ENCODE measurements around the gene ALDOC.

The ALDOC gene

DNA sequence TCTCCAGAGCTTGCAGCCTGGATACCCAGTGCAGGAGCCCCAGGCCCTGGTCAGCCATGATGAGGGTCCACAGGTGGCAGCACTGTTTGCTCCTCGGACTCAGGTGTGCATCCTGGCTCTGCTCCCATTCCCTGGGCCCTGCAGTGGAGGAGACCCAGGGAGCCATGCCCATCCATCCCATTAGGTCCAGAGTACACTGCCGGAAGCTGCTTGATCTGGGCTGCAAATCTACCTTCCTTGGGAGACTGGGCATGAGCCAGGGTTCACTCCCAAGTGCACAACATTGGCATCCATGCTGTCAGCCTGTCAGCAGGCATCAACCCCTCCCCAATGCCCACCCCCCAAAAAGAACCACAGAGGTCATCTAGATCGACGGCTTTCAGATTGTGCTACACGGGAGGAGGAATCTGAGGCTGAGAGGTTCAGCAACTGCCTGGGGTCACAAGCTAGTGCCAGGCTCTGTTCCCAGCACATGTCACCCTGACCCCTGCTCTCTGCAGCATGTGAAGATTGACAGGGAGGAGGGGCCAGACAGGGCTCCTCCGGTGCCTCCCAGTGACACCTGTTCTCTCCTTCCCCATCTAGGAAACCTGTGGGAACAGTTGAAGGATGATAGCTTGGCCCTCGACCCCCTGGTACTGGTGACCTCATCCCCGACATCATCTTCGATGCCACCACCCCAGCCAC, 40.0 kb downstream of the ALDOC start:
- Histone ChIP-seq H2AK5ac (ENCODE audit: low read length, severe bottlenecking) (no peak overlapping the region), H2BK120ac (ENCODE audit: low read depth, low read length) (no peak overlapping the region), H3K4me2 (ENCODE audit: low read length, poor library complexity, severe bottlenecking) (no peak overlapping the region), H2BK15ac (ENCODE audit: low read depth, poor library complexity, severe bottlenecking) (no peak overlapping the region), H3K18ac (ENCODE audit: low read depth in 1 of 2, low read length in 2 of 2) (no peak overlapping the region), H3K4ac (ENCODE audit: low read depth in 1 of 2, low read length in 2 of 2) (no peak overlapping the region), H3K27ac (ENCODE audit: low read length, poor library complexity, severe bottlenecking) (no peak overlapping the region), H3K79me1 (replicated peaks; ENCODE audit: low read length, poor library complexity, severe bottlenecking) (no peaks in the 10 kb centered on the region), H3K4me3 (ENCODE audit: insufficient read depth in 1 of 2, low read depth in 1 of 2, low read length in 2 of 2) (no peak overlapping the region), H3K23ac (ENCODE audit: low read length in 2 of 2) (peak overlapping the region in 1 of 2 experiments; percentile 17), H3K9ac (ENCODE audit: low read length) (no peak overlapping the region), H2BK12ac (ENCODE audit: low read length in 2 of 2) (no peak overlapping the region), H3K14ac (ENCODE audit: low read length in 2 of 2) (no peak overlapping the region), H3K4me1 (ENCODE audit: control insufficient read depth, insufficient read depth, low read depth, low read length) (no peaks in the 10 kb centered on the region), H2AFZ (ENCODE audit: low read depth, low read length) (no peak overlapping the region), H3K36me3 (ENCODE audit: control insufficient read depth in 1 of 2, insufficient read depth in 2 of 2, low read depth in 1 of 2, low read length in 2 of 2) (no peaks in the 10 kb centered on the region), H3K9me3 (ENCODE audit: control insufficient read depth, low read length) (no peaks in the 10 kb centered on the region), H4K8ac (ENCODE audit: low read length) (no peak overlapping the region), H3K27me3 (ENCODE audit: control insufficient read depth in 1 of 2, insufficient read depth in 1 of 2, low read length in 2 of 2) (peaks cover 25 to 36% of the 10 kb centered on the region in 2 experiments), H2BK5ac (ENCODE audit: low read depth, low read length, poor library complexity, severe bottlenecking) (no peak overlapping the region), H4K91ac (ENCODE audit: low read length) (no peak overlapping the region)
- 69% methylated on average over 9 of the region's 9 CpGs for WGBS
- DNase-seq = no peak

DNA sequence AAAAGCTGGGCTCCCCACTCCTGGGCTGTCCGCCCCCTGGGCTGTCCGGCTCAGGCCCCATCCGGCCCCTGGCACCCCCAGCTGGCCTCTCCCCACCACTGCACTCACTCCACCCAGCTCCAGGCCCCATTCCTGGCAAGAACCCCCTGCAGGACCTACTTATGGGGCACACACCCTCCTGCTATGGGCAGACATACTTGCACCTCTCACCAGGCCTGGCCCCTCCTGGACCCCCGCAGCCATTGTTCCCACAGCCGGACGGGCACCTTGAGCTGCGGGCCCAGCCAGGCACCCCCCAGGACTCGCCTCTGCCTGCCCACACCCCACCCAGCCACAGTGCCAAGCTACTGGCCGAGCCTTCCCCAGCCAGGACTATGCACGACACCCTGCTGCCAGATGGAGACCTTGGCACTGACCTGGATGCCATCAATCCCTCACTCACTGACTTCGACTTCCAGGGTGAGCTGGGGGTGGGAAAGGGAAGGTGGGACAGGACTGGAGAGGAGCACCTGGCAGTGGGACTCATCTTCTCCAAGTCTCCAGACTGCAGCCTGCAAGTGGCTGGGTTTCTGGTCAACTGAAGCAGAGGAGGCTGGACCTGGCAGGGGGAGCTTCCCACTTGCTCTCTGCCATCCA, 41.8 kb downstream of the ALDOC start:
- DNase-seq = no peak
- Histone ChIP-seq H3K27me3 (ENCODE audit: control insufficient read depth in 1 of 2, insufficient read depth in 1 of 2, low read length in 2 of 2) (peaks cover 36 to 44% of the 10 kb centered on the region in 2 experiments), H3K4me1 (ENCODE audit: control insufficient read depth, insufficient read depth, low read depth, low read length) (no peaks in the 10 kb centered on the region), H3K36me3 (ENCODE audit: control insufficient read depth in 1 of 2, insufficient read depth in 2 of 2, low read depth in 1 of 2, low read length in 2 of 2) (no peaks in the 10 kb centered on the region), H3K9me3 (ENCODE audit: control insufficient read depth, low read length) (no peaks in the 10 kb centered on the region), H3K9ac (ENCODE audit: low read length) (no peak overlapping the region), H2BK120ac (ENCODE audit: low read depth, low read length) (no peak overlapping the region), H3K4me3 (ENCODE audit: insufficient read depth in 1 of 2, low read depth in 1 of 2, low read length in 2 of 2) (no peak overlapping the region), H2BK12ac (ENCODE audit: low read length in 2 of 2) (no peak overlapping the region), H3K79me1 (replicated peaks; ENCODE audit: low read length, poor library complexity, severe bottlenecking) (no peaks in the 10 kb centered on the region), H2BK5ac (ENCODE audit: low read depth, low read length, poor library complexity, severe bottlenecking) (no peak overlapping the region), H2AFZ (ENCODE audit: low read depth, low read length) (no peak overlapping the region), H3K14ac (ENCODE audit: low read length in 2 of 2) (no peak overlapping the region), H4K91ac (ENCODE audit: low read length) (no peak overlapping the region), H2BK15ac (ENCODE audit: low read depth, poor library complexity, severe bottlenecking) (no peak overlapping the region), H3K27ac (ENCODE audit: low read length, poor library complexity, severe bottlenecking) (no peak overlapping the region), H3K23ac (ENCODE audit: low read length in 2 of 2) (no peak overlapping the region), H4K8ac (ENCODE audit: low read length) (no peak overlapping the region), H3K4me2 (ENCODE audit: low read length, poor library complexity, severe bottlenecking) (no peak overlapping the region), H3K4ac (ENCODE audit: low read depth in 1 of 2, low read length in 2 of 2) (no peak overlapping the region), H2AK5ac (ENCODE audit: low read length, severe bottlenecking) (no peak overlapping the region), H3K18ac (ENCODE audit: low read depth in 1 of 2, low read length in 2 of 2) (no peak overlapping the region)
- WGBS = 92% methylated on average over 9 of the region's 11 CpGs

GRCh38 chr17:28533091-28533807, 43.4 kb downstream of the ALDOC start:
- no peak overlapping the region for H3K4ac ChIP-seq (ENCODE audit: low read depth in 1 of 2, low read length in 2 of 2)

More at GRCh38 chr17:28533091-28533807, 43.4 kb downstream of the ALDOC start:
- no peak overlapping the region for H2BK120ac ChIP-seq (ENCODE audit: low read depth, low read length)
- peaks cover 34 to 38% of the 10 kb centered on the region in 2 experiments for H3K27me3 ChIP-seq (ENCODE audit: control insufficient read depth in 1 of 2, insufficient read depth in 1 of 2, low read length in 2 of 2)
- peak overlapping the region in 1 of 2 experiments; percentile 43 for H3K18ac ChIP-seq (ENCODE audit: low read depth in 1 of 2, low read length in 2 of 2)
- no peak overlapping the region for H4K91ac ChIP-seq (ENCODE audit: low read length)
- H3K14ac ChIP-seq (ENCODE audit: low read length in 2 of 2) = no peak overlapping the region
- no peak overlapping the region for H4K8ac ChIP-seq (ENCODE audit: low read length)
- no peak overlapping the region for H3K9ac ChIP-seq (ENCODE audit: low read length)
- DNase-seq = no peak
- H3K4me2 ChIP-seq (ENCODE audit: low read length, poor library complexity, severe bottlenecking) = no peak overlapping the region
- no peak overlapping the region for H2BK5ac ChIP-seq (ENCODE audit: low read depth, low read length, poor library complexity, severe bottlenecking)
- no peaks in the 10 kb centered on the region for H3K9me3 ChIP-seq (ENCODE audit: control insufficient read depth, low read length)
- no peak overlapping the region for H3K23ac ChIP-seq (ENCODE audit: low read length in 2 of 2)
- peak overlapping the region; percentile 26 for H2BK15ac ChIP-seq (ENCODE audit: low read depth, poor library complexity, severe bottlenecking)
- no peak overlapping the region for H2AFZ ChIP-seq (ENCODE audit: low read depth, low read length)
- 81% methylated on average over 16 of the region's 16 CpGs for WGBS
- H3K79me1 ChIP-seq (replicated peaks; ENCODE audit: low read length, poor library complexity, severe bottlenecking) = no peaks in the 10 kb centered on the region
- no peak overlapping the region for H3K27ac ChIP-seq (ENCODE audit: low read length, poor library complexity, severe bottlenecking)
- no peak overlapping the region for H2AK5ac ChIP-seq (ENCODE audit: low read length, severe bottlenecking)
- no peak overlapping the region for H2BK12ac ChIP-seq (ENCODE audit: low read length in 2 of 2)
- no peak overlapping the region for H3K4me3 ChIP-seq (ENCODE audit: insufficient read depth in 1 of 2, low read depth in 1 of 2, low read length in 2 of 2)
- no peaks in the 10 kb centered on the region for H3K4me1 ChIP-seq (ENCODE audit: control insufficient read depth, insufficient read depth, low read depth, low read length)
- H3K36me3 ChIP-seq (ENCODE audit: control insufficient read depth in 1 of 2, insufficient read depth in 2 of 2, low read depth in 1 of 2, low read length in 2 of 2) = no peaks in the 10 kb centered on the region
